ENCODE measurements around the gene SEMA6C. TPM values are rescaled to one million over a fixed set of nuclear protein-coding genes. Genes with fewer than 3 reads are reported as not detected.
A peak's percentile ranks its signal among the peaks of the same experiment; 100 is the strongest.

The SEMA6C gene
- total and polyA plus RNA-seq, 2 donors from 2014 or later = 7.6 to 17.4 TPM

- H3K9me3 ChIP-seq (ENCODE audit: control insufficient read depth in 2 of 3, insufficient read depth in 1 of 3, low read length in 3 of 3) = no peaks in the 10 kb centered on the region
- peaks cover 4 to 29% (median 21%) of the 10 kb centered on the region in 3 donors for H3K36me3 ChIP-seq (ENCODE audit: control insufficient read depth in 2 of 3, insufficient read depth in 3 of 3, low read length in 3 of 3)
- intact Hi-C loops (cut with DNase I) = no loop called here
- no peak for FAIRE-seq
- TF ChIP-seq CTCF (IDR thresholded peaks at IDR 0.05; ENCODE audit: borderline replicate concordance, extremely low read depth, insufficient read depth) = no peak
- no peaks in the 10 kb centered on the region for H3K27me3 ChIP-seq (ENCODE audit: control insufficient read depth, insufficient read depth, low read length)
- no peak overlapping the region for H3K9ac ChIP-seq (ENCODE audit: low read length in 3 of 3)
- no peak overlapping the region for H3K4me3 ChIP-seq (ENCODE audit: low read length in 3 of 3)
- DNase-seq = peak in 1 of 5 donors; percentile 38
- no peak overlapping the region for H3K27ac ChIP-seq (ENCODE audit: low read depth in 2 of 2, low read length in 2 of 2)
- no peaks in the 10 kb centered on the region for H3K4me1 ChIP-seq (ENCODE audit: control insufficient read depth in 2 of 3, insufficient read depth in 2 of 3, low read depth in 1 of 3, low read length in 3 of 3)
Observed at GRCh38 chr1:151175041-151175741, 28.8 kb upstream of the SEMA6C start.

DNA sequence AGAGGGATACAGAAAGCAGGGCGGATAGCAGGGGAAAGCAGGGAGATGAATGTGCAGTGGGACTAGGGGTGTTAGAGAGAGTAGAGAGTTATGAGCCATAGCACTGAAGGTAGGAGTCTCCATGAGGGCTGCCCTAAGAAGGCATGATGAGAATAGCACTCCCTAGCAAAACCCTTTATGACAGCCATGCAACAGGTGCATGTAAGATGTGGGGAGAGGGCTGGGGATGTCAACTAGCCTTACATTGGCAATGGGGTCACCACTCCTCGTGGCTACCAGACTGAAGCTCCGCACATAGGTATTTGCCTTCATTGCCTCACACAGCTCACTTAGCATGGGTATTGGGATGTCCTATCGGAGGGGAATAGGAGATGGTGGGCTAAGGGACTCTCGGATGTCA, 24.8 kb upstream of the SEMA6C start:
- no peak for TF ChIP-seq CTCF (IDR thresholded peaks at IDR 0.05; ENCODE audit: borderline replicate concordance, extremely low read depth, insufficient read depth)
- no peak overlapping the region for H3K27ac ChIP-seq (ENCODE audit: low read depth in 2 of 2, low read length in 2 of 2)
- H3K27me3 ChIP-seq (ENCODE audit: control insufficient read depth, insufficient read depth, low read length) = no peaks in the 10 kb centered on the region
- no peak for DNase-seq
- peaks cover 0 to 9% (median 0%) of the 10 kb centered on the region in 3 donors for H3K4me1 ChIP-seq (ENCODE audit: control insufficient read depth in 2 of 3, insufficient read depth in 2 of 3, low read depth in 1 of 3, low read length in 3 of 3)
- H3K9me3 ChIP-seq (ENCODE audit: control insufficient read depth in 2 of 3, insufficient read depth in 1 of 3, low read length in 3 of 3) = no peaks in the 10 kb centered on the region
- H3K36me3 ChIP-seq (ENCODE audit: control insufficient read depth in 2 of 3, insufficient read depth in 3 of 3, low read length in 3 of 3) = peaks cover 7 to 17% (median 14%) of the 10 kb centered on the region in 3 donors
- no peak overlapping the region for H3K9ac ChIP-seq (ENCODE audit: low read length in 3 of 3)
- no peak overlapping the region for H3K4me3 ChIP-seq (ENCODE audit: low read length in 3 of 3)
- intact Hi-C loops (cut with DNase I) = no loop called here
- no peak for FAIRE-seq

DNA sequence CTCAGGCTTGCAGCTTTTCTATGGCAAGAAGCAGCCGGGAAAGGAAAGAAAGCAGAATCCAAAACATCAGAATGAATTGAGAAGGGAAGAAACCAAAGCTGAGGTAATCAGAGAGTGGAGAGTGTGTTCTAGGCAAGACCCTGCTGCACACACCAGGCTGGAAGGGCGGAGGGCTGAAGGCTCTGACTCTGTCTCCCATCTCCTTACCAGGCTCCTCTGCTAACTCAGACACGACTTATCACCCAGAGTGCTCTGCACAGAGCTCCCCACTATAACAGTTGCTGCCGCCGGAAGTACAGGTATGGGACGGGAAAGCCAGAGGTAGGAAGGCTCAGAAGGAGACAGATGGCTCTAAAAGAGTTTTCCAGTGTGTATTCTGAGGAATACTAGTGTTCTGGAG, 20.7 kb upstream of the SEMA6C start:
- Histone ChIP-seq H3K27ac (ENCODE audit: low read depth in 2 of 2, low read length in 2 of 2) (no peak overlapping the region), H3K4me3 (ENCODE audit: low read length in 3 of 3) (peak overlapping the region in 2 of 3 donors; percentile 76 to 97), H3K27me3 (ENCODE audit: control insufficient read depth, insufficient read depth, low read length) (no peaks in the 10 kb centered on the region), H3K36me3 (ENCODE audit: control insufficient read depth in 2 of 3, insufficient read depth in 3 of 3, low read length in 3 of 3) (peaks cover 0 to 11% (median 5%) of the 10 kb centered on the region in 3 donors), H3K4me1 (ENCODE audit: control insufficient read depth in 2 of 3, insufficient read depth in 2 of 3, low read depth in 1 of 3, low read length in 3 of 3) (peaks cover 0 to 16% (median 6%) of the 10 kb centered on the region in 3 donors), H3K9me3 (ENCODE audit: control insufficient read depth in 2 of 3, insufficient read depth in 1 of 3, low read length in 3 of 3) (no peaks in the 10 kb centered on the region), H3K9ac (ENCODE audit: low read length in 3 of 3) (peak overlapping the region in 1 of 3 donors; percentile 62)
- intact Hi-C loops (cut with DNase I) = no loop called here
- no peak for TF ChIP-seq CTCF (IDR thresholded peaks at IDR 0.05; ENCODE audit: borderline replicate concordance, extremely low read depth, insufficient read depth)
- DNase-seq (no peak), FAIRE-seq (no peak)

All from kidney (tissue), 14 donors.